ENCODE results near the gene YWHAQ.

DNA sequence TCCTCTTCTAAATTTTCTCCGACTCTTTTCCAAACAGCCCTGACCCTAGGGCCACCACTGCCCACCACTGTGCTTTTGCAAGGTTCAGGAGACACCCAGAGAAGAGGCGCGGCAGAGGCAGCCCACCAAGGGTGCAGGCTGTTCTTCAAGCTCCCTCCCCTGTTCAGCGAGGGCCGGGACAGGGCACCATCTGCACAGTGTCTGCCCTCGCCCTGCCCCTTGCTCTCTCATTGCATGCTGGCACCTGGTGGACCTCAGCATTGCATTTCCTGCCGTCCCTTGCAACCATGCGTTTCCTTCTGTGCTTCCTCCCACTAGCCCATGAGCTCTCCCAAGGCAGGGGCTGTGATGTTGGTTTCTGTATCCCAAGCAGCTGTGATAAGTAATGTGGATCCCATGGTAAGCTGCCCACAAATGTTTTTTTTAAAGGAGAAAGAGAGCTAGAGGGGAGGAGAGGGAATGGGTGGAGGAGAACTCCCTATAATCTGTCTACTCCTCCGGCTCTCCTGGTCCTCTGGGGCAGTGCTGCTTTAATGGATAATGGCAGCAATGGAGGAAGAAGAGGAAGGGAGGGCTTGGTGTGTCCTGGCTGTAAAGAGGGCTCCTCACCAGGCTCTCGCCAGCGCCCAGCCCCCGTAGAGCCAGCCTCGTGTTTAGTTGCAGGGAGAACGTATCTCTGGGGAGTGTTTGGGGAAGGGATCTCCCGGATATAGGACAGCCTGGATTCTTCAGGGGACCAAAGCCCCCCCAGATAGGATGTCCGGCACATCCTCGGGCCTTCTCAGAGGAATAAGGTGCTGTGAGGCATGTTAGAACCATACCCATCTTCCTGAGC, 15.6 kb upstream of the YWHAQ start:
- TF ChIP-seq, protein P1, sequence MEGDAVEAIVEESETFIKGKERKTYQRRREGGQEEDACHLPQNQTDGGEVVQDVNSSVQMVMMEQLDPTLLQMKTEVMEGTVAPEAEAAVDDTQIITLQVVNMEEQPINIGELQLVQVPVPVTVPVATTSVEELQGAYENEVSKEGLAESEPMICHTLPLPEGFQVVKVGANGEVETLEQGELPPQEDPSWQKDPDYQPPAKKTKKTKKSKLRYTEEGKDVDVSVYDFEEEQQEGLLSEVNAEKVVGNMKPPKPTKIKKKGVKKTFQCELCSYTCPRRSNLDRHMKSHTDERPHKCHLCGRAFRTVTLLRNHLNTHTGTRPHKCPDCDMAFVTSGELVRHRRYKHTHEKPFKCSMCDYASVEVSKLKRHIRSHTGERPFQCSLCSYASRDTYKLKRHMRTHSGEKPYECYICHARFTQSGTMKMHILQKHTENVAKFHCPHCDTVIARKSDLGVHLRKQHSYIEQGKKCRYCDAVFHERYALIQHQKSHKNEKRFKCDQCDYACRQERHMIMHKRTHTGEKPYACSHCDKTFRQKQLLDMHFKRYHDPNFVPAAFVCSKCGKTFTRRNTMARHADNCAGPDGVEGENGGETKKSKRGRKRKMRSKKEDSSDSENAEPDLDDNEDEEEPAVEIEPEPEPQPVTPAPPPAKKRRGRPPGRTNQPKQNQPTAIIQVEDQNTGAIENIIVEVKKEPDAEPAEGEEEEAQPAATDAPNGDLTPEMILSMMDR (IDR thresholded peaks at IDR 0.05 in 2 of 3, conservative IDR thresholded peaks at IDR 0.05 in 1 of 3; ENCODE audit: insufficient read depth in 2 of 3, low read depth in 1 of 3, low read length in 3 of 3), result no peak
- TF ChIP-seq TBL1XR1 (IDR thresholded peaks at IDR 0.05; ENCODE audit: low read length in 2 of 2), result no peak
- TF ChIP-seq ARID1B (IDR thresholded peaks at IDR 0.05), result no peak

All from K562 (cell line).